MM.1S (cell line): ENCODE data around the gene CCR6.

ENCODE experiments used
- DNase-seq: peaks from one replicate; pipeline ENCODE4 v3.0.0-alpha.2; 2015
- H2AFZ ChIP-seq: fragments of 300-600 bp; sonication (generic); 2 replicates; pipeline ENCODE4 v1.6.0; 2016; ENCODE audit warnings: antibody characterized with exemption, low read length
- H3F3A ChIP-seq: fragments of 300-600 bp; sonication (generic); 2 replicates; pipeline ENCODE4 v1.6.1; 2016; ENCODE audit warnings: mild to moderate bottlenecking, antibody characterized with exemption, low read length, moderate library complexity, mixed read lengths; ENCODE audit not compliant: insufficient read depth
- H3K27ac ChIP-seq: fragments of 300-600 bp; sonication (generic); 2 replicates; pipeline ENCODE4 v1.5.1; 2016; ENCODE audit warnings: mild to moderate bottlenecking, low read length
- H3K27me3 ChIP-seq: fragments of 300-600 bp; sonication (generic); replicated peaks from 2 replicates; pipeline ENCODE4 v1.6.0; 2016; ENCODE audit warnings: low read length; ENCODE audit not compliant: insufficient read depth
- H3K36me3 ChIP-seq: fragments of 300-600 bp; sonication (generic); replicated peaks from 2 replicates; pipeline ENCODE4 v1.6.1; 2016; ENCODE audit warnings: mild to moderate bottlenecking, low read length, mixed read lengths; ENCODE audit not compliant: insufficient read depth
- H3K4me1 ChIP-seq: fragments of 300-600 bp; sonication (generic); 2 replicates; pipeline ENCODE4 v1.6.1; 2016; ENCODE audit warnings: low read length, mixed read lengths
- H3K4me2 ChIP-seq: fragments of 300-600 bp; sonication (generic); 2 replicates; pipeline ENCODE4 v1.6.0; 2016; ENCODE audit warnings: low read depth, low read length
- H3K4me3 ChIP-seq: fragments of 300-600 bp; sonication (generic); 2 replicates; pipeline ENCODE4 v1.5.1; 2016; ENCODE audit warnings: low read length, mixed read lengths
- H3K79me2 ChIP-seq: fragments of 300-600 bp; sonication (generic); 2 replicates; pipeline ENCODE4 v1.6.1; 2016; ENCODE audit warnings: mixed run types, low read length, mixed read lengths
- H3K9ac ChIP-seq: fragments of 300-600 bp; sonication (generic); 2 replicates; pipeline ENCODE4 v1.6.1; 2016; ENCODE audit warnings: low read length, mixed read lengths
- H3K9me2 ChIP-seq: fragments of 300-600 bp; sonication (generic); replicated peaks from 2 replicates; pipeline ENCODE4 v1.6.1; 2016; ENCODE audit warnings: mild to moderate bottlenecking, low read length, mixed read lengths; ENCODE audit not compliant: insufficient read depth
- H3K9me3 ChIP-seq: fragments of 300-600 bp; sonication (generic); replicated peaks from 2 replicates; pipeline ENCODE4 v1.6.1; 2016; ENCODE audit warnings: mild to moderate bottlenecking, low read length, mixed read lengths; ENCODE audit not compliant: insufficient read depth
- H4K20me1 ChIP-seq: fragments of 300-600 bp; sonication (generic); 2 replicates; pipeline ENCODE4 v1.6.1; 2016; ENCODE audit warnings: mild to moderate bottlenecking, low read length, moderate library complexity, mixed read lengths; ENCODE audit not compliant: insufficient read depth
- CTCF ChIP-seq: fragments of 300-600 bp; sonication (generic); IDR thresholded peaks from 2 replicates; pipeline ENCODE4 v1.5.1; 2016; ENCODE audit warnings: antibody characterized with exemption, low read length, mixed read lengths
- EZH2 ChIP-seq: fragments of 300-600 bp; sonication (generic); optimal IDR thresholded peaks from 2 replicates; pipeline ENCODE3; 2017; ENCODE audit warnings: low read depth, mild to moderate bottlenecking, antibody characterized with exemption, low read length, mixed read lengths
- EZH2phosphoT487 ChIP-seq: fragments of 300-600 bp; sonication (generic); IDR thresholded peaks from 2 replicates; pipeline ENCODE4 v1.6.1; 2018; ENCODE audit warnings: antibody characterized with exemption, low read length

CCR6 gene

GRCh38 chr6:167091805-167092107, 31.1 kb upstream of the CCR6 start:
- no peaks in the 10 kb centered on the region for H3K27me3 ChIP-seq
- TF ChIP-seq EZH2, result no peak
- TF ChIP-seq CTCF, result no peak
- no peak for TF ChIP-seq EZH2phosphoT487
- no peak for DNase-seq
- H3K9me3 ChIP-seq, result no peaks in the 10 kb centered on the region
- no peak overlapping the region for H3K9ac ChIP-seq
- H3K36me3 ChIP-seq, result no peaks in the 10 kb centered on the region
- H4K20me1 ChIP-seq, result no peaks in the 10 kb centered on the region
- no peak overlapping the region for H2AFZ ChIP-seq
- no peak overlapping the region for H3K27ac ChIP-seq
- H3K4me1 ChIP-seq, result peaks cover 18% of the 10 kb centered on the region
- no peak overlapping the region for H3K4me3 ChIP-seq
- peaks cover 19% of the 10 kb centered on the region for H3F3A ChIP-seq
- no peak overlapping the region for H3K4me2 ChIP-seq
- H3K79me2 ChIP-seq, result no peaks in the 10 kb centered on the region
- H3K9me2 ChIP-seq, result no peaks in the 10 kb centered on the region

GRCh38 chr6:167092672-167093339, 30.1 kb upstream of the CCR6 start:
- H3K27ac ChIP-seq, result no peak overlapping the region
- H3F3A ChIP-seq, result peaks cover 19% of the 10 kb centered on the region
- H3K9ac ChIP-seq, result no peak overlapping the region
- no peaks in the 10 kb centered on the region for H3K79me2 ChIP-seq
- H2AFZ ChIP-seq, result no peak overlapping the region
- TF ChIP-seq EZH2phosphoT487 (no peak), CTCF (no peak), EZH2 (no peak)
- no peaks in the 10 kb centered on the region for H4K20me1 ChIP-seq
- no peak overlapping the region for H3K4me3 ChIP-seq
- no peaks in the 10 kb centered on the region for H3K27me3 ChIP-seq
- peaks cover 18% of the 10 kb centered on the region for H3K4me1 ChIP-seq
- no peak for DNase-seq
- H3K9me2 ChIP-seq, result no peaks in the 10 kb centered on the region
- H3K36me3 ChIP-seq, result no peaks in the 10 kb centered on the region
- H3K4me2 ChIP-seq, result no peak overlapping the region
- no peaks in the 10 kb centered on the region for H3K9me3 ChIP-seq

- Histone ChIP-seq H3K27me3 (no peaks in the 10 kb centered on the region), H3K9ac (peak overlapping the region; percentile 59; the same call in 1 of the 2 replicates), H3K9me2 (no peaks in the 10 kb centered on the region), H4K20me1 (no peaks in the 10 kb centered on the region), H3K4me2 (peak overlapping the region; percentile 88), H3K36me3 (no peaks in the 10 kb centered on the region), H3K9me3 (no peaks in the 10 kb centered on the region), H3K4me1 (peaks cover 18% of the 10 kb centered on the region), H3K4me3 (peak overlapping the region; percentile 57), H3K79me2 (no peaks in the 10 kb centered on the region), H3K27ac (peak overlapping the region; percentile 90; the same call in 1 of the 2 replicates), H3F3A (peaks cover 19% of the 10 kb centered on the region), H2AFZ (peak overlapping the region; percentile 87)
- no peak for DNase-seq
- TF ChIP-seq CTCF (no peak), EZH2phosphoT487 (no peak), EZH2 (no peak)
Measured at GRCh38 chr6:167093406-167093921, 29.4 kb upstream of the CCR6 start.
